Measurements from ENCODE around the gene MAP3K6. TPM values are rescaled to one million over a fixed set of nuclear protein-coding genes. Genes with fewer than 3 reads are reported as not detected.

The MAP3K6 gene
- total RNA-seq: 10 to 100 TPM in 1 of 2 experiments, 1 to 10 TPM in 1; 8.8 to 11.7 TPM
- 1 to 10 TPM; 4.5 to 8.1 TPM for polyA plus RNA-seq

GRCh38 chr1:27366411-27367159 is at the start of gene MAP3K6:
Gene MAP3K6, minus strand, starts transcription at chr1:27366961. Its CDS starts 364 bp downstream, at chr1:27366597.
- H3K27ac Mint-ChIP-seq: peak within 1 kb of the TSS; percentile 19 to 88 (median 77)
- Histone ChIP-seq H3K4me3 (ENCODE audit: low read length in 2 of 2) (peak within 1 kb of the TSS; percentile 36 to 54), H3K27me3 (ENCODE audit: insufficient read depth, low read length) (no peaks in the 10 kb centered on the region), H3K27ac (ENCODE audit: low read depth, low read length) (peak within 1 kb of the TSS; percentile 51), H3K36me3 (ENCODE audit: insufficient read depth, low read length) (no peaks in the 10 kb centered on the region), H3K9me3 (ENCODE audit: control insufficient read depth in 1 of 2, low read length in 2 of 2) (no peaks in the 10 kb centered on the region), H3K4me1 (ENCODE audit: insufficient read depth, low read length) (peaks cover 18% of the 10 kb centered on the region)
- ChIA-PET CTCF (ENCODE audit: partially characterized antibody) (interaction anchor here (0.9 to 8.4 kb wide), 12 partner anchors 11 to 190 kb away, joined by 3 to 54 read pairs (median 5); no protein-coding TSS in a partner anchor), POLR2A (ENCODE audit: partially characterized antibody) (interaction anchor here (0.8 to 3.0 kb wide), 10 partner anchors 9 to 296 kb away, joined by 3 to 25 read pairs (median 10); partner anchors contain the start of gene SYTL1)
- peaks cover 13 to 50% (median 25%) of the 10 kb centered on the region in 4 donors for H3K4me1 Mint-ChIP-seq
- peak within 1 kb of the TSS; percentile 86 to 94 (median 88) for H3K4me3 Mint-ChIP-seq
- H3K36me3 Mint-ChIP-seq: no peaks in the 10 kb centered on the region
- DNase-seq: peak in 4 of 5 donors; percentile 29 to 46 (median 38)
- H3K9me3 Mint-ChIP-seq: no peaks in the 10 kb centered on the region
- intact Hi-C loops (cut with micrococcal nuclease): no loop called here
- H3K27me3 Mint-ChIP-seq: no peaks in the 10 kb centered on the region

- H3K4me1 ChIP-seq (ENCODE audit: insufficient read depth, low read length): peaks cover 18% of the 10 kb centered on the region
- Mint-ChIP-seq H3K9me3 (no peaks in the 10 kb centered on the region), H3K27ac (peak overlapping the region in 3 of 7 donors; percentile 17 to 57 (median 36)), H3K36me3 (peaks cover 60 to 93% of the 10 kb centered on the region in 2 donors), H3K4me3 (no peak overlapping the region), H3K4me1 (peaks cover 12 to 33% (median 23%) of the 10 kb centered on the region in 4 donors), H3K27me3 (no peaks in the 10 kb centered on the region)
- no peaks in the 10 kb centered on the region for H3K9me3 ChIP-seq (ENCODE audit: control insufficient read depth in 1 of 2, low read length in 2 of 2)
- H3K27ac ChIP-seq (ENCODE audit: low read depth, low read length): no peak overlapping the region
- intact Hi-C loops (cut with micrococcal nuclease): no loop called here
- ChIA-PET POLR2A (ENCODE audit: partially characterized antibody) (no interaction called here), CTCF (ENCODE audit: partially characterized antibody) (interaction anchor here (1.1 to 3.0 kb wide), 6 partner anchors 14 to 256 kb away, joined by 3 to 21 read pairs (median 3); no protein-coding TSS in a partner anchor)
- H3K4me3 ChIP-seq (ENCODE audit: low read length in 2 of 2): no peak overlapping the region
- H3K27me3 ChIP-seq (ENCODE audit: insufficient read depth, low read length): no peaks in the 10 kb centered on the region
- peaks cover 84% of the 10 kb centered on the region for H3K36me3 ChIP-seq (ENCODE audit: insufficient read depth, low read length)
- DNase-seq: no peak
These were observed 47.3 kb upstream of the MAP3K6 start for GRCh38 chr1:27414091-27414490.

GRCh38 chr1:27413004-27413403 is 46.2 kb upstream of the MAP3K6 start:
- H3K4me3 Mint-ChIP-seq: no peak overlapping the region
- Histone ChIP-seq H3K4me1 (ENCODE audit: insufficient read depth, low read length) (peaks cover 8% of the 10 kb centered on the region), H3K9me3 (ENCODE audit: control insufficient read depth in 1 of 2, low read length in 2 of 2) (no peaks in the 10 kb centered on the region), H3K27me3 (ENCODE audit: insufficient read depth, low read length) (no peaks in the 10 kb centered on the region), H3K36me3 (ENCODE audit: insufficient read depth, low read length) (peaks cover 88% of the 10 kb centered on the region), H3K27ac (ENCODE audit: low read depth, low read length) (no peak overlapping the region), H3K4me3 (ENCODE audit: low read length in 2 of 2) (no peak overlapping the region)
- intact Hi-C loops (cut with micrococcal nuclease): no loop called here
- CTCF ChIA-PET (ENCODE audit: partially characterized antibody): interaction anchor here (1.3 to 2.0 kb wide), 4 partner anchors 11 to 257 kb away, joined by 3 to 6 read pairs (median 4); no protein-coding TSS in a partner anchor
- H3K4me1 Mint-ChIP-seq: peaks cover 3 to 22% (median 14%) of the 10 kb centered on the region in 4 donors
- POLR2A ChIA-PET (ENCODE audit: partially characterized antibody): no interaction called here
- DNase-seq: no peak
- no peaks in the 10 kb centered on the region for H3K27me3 Mint-ChIP-seq
- H3K36me3 Mint-ChIP-seq: peaks cover 59 to 92% of the 10 kb centered on the region in 2 donors
- H3K9me3 Mint-ChIP-seq: no peaks in the 10 kb centered on the region
- peak overlapping the region in 3 of 7 donors; percentile 22 to 85 (median 63) for H3K27ac Mint-ChIP-seq

GRCh38 chr1:27412502-27412901 is 45.7 kb upstream of the MAP3K6 start:
- Mint-ChIP-seq H3K27ac (peak overlapping the region in 2 of 7 donors; percentile 53 to 60), H3K27me3 (no peaks in the 10 kb centered on the region), H3K9me3 (no peaks in the 10 kb centered on the region), H3K36me3 (peaks cover 62 to 91% of the 10 kb centered on the region in 2 donors), H3K4me1 (peaks cover 3 to 19% (median 12%) of the 10 kb centered on the region in 4 donors), H3K4me3 (no peak overlapping the region)
- POLR2A ChIA-PET (ENCODE audit: partially characterized antibody): no interaction called here
- no peak for DNase-seq
- Histone ChIP-seq H3K4me3 (ENCODE audit: low read length in 2 of 2) (no peak overlapping the region), H3K9me3 (ENCODE audit: control insufficient read depth in 1 of 2, low read length in 2 of 2) (no peaks in the 10 kb centered on the region), H3K36me3 (ENCODE audit: insufficient read depth, low read length) (peaks cover 88% of the 10 kb centered on the region), H3K4me1 (ENCODE audit: insufficient read depth, low read length) (peaks cover 8% of the 10 kb centered on the region), H3K27me3 (ENCODE audit: insufficient read depth, low read length) (no peaks in the 10 kb centered on the region), H3K27ac (ENCODE audit: low read depth, low read length) (no peak overlapping the region)
- intact Hi-C loops (cut with micrococcal nuclease): no loop called here
- CTCF ChIA-PET (ENCODE audit: partially characterized antibody): interaction anchor here (1.6 to 2.0 kb wide), 3 partner anchors 11 to 194 kb away, joined by 3 to 6 read pairs (median 4); no protein-coding TSS in a partner anchor

GRCh38 chr1:27410709-27411108 is 43.9 kb upstream of the MAP3K6 start:
- no peaks in the 10 kb centered on the region for H3K27me3 Mint-ChIP-seq
- DNase-seq: no peak
- H3K9me3 Mint-ChIP-seq: no peaks in the 10 kb centered on the region
- peaks cover 46 to 87% of the 10 kb centered on the region in 2 donors for H3K36me3 Mint-ChIP-seq
- H3K4me3 Mint-ChIP-seq: no peak overlapping the region
- no peaks in the 10 kb centered on the region for H3K27me3 ChIP-seq (ENCODE audit: insufficient read depth, low read length)
- peaks cover 0 to 3% (median under 1%) of the 10 kb centered on the region in 4 donors for H3K4me1 Mint-ChIP-seq
- intact Hi-C loops (cut with micrococcal nuclease): no loop called here
- no peak overlapping the region for H3K4me3 ChIP-seq (ENCODE audit: low read length in 2 of 2)
- CTCF ChIA-PET (ENCODE audit: partially characterized antibody): interaction anchor here (0.6 to 1.7 kb wide), 8 partner anchors 8 to 261 kb away, joined by 3 to 6 read pairs (median 4); no protein-coding TSS in a partner anchor
- no peak overlapping the region for H3K27ac ChIP-seq (ENCODE audit: low read depth, low read length)
- POLR2A ChIA-PET (ENCODE audit: partially characterized antibody): no interaction called here
- no peaks in the 10 kb centered on the region for H3K4me1 ChIP-seq (ENCODE audit: insufficient read depth, low read length)
- H3K27ac Mint-ChIP-seq: peak overlapping the region in 3 of 7 donors; percentile 0 to 66 (median 2)
- peaks cover 76% of the 10 kb centered on the region for H3K36me3 ChIP-seq (ENCODE audit: insufficient read depth, low read length)
- H3K9me3 ChIP-seq (ENCODE audit: control insufficient read depth in 1 of 2, low read length in 2 of 2): no peaks in the 10 kb centered on the region

GRCh38 chr1:27409669-27410068 is 42.9 kb upstream of the MAP3K6 start:
- H3K9me3 ChIP-seq (ENCODE audit: control insufficient read depth in 1 of 2, low read length in 2 of 2): no peaks in the 10 kb centered on the region
- no peak overlapping the region for H3K4me3 Mint-ChIP-seq
- peaks cover 39 to 82% of the 10 kb centered on the region in 2 donors for H3K36me3 Mint-ChIP-seq
- no peaks in the 10 kb centered on the region for H3K27me3 ChIP-seq (ENCODE audit: insufficient read depth, low read length)
- POLR2A ChIA-PET (ENCODE audit: partially characterized antibody): no interaction called here
- intact Hi-C loops (cut with micrococcal nuclease): no loop called here
- peak overlapping the region in 1 of 7 donors; percentile 15 for H3K27ac Mint-ChIP-seq
- H3K4me1 Mint-ChIP-seq: peaks cover 0 to 2% (median 0%) of the 10 kb centered on the region in 4 donors
- no peaks in the 10 kb centered on the region for H3K4me1 ChIP-seq (ENCODE audit: insufficient read depth, low read length)
- CTCF ChIA-PET (ENCODE audit: partially characterized antibody): no interaction called here
- no peak overlapping the region for H3K27ac ChIP-seq (ENCODE audit: low read depth, low read length)
- no peaks in the 10 kb centered on the region for H3K27me3 Mint-ChIP-seq
- H3K36me3 ChIP-seq (ENCODE audit: insufficient read depth, low read length): peaks cover 66% of the 10 kb centered on the region
- no peak for DNase-seq
- no peak overlapping the region for H3K4me3 ChIP-seq (ENCODE audit: low read length in 2 of 2)
- no peaks in the 10 kb centered on the region for H3K9me3 Mint-ChIP-seq

- Mint-ChIP-seq H3K27me3 (no peaks in the 10 kb centered on the region), H3K4me3 (no peak overlapping the region), H3K36me3 (peaks cover 28 to 70% of the 10 kb centered on the region in 2 donors), H3K9me3 (no peaks in the 10 kb centered on the region), H3K27ac (peak overlapping the region in 2 of 7 donors; percentile 53 to 62), H3K4me1 (peaks cover 0 to 8% (median 3%) of the 10 kb centered on the region in 4 donors)
- Histone ChIP-seq H3K36me3 (ENCODE audit: insufficient read depth, low read length) (peaks cover 51% of the 10 kb centered on the region), H3K4me3 (ENCODE audit: low read length in 2 of 2) (no peak overlapping the region), H3K9me3 (ENCODE audit: control insufficient read depth in 1 of 2, low read length in 2 of 2) (no peaks in the 10 kb centered on the region), H3K27me3 (ENCODE audit: insufficient read depth, low read length) (no peaks in the 10 kb centered on the region), H3K27ac (ENCODE audit: low read depth, low read length) (no peak overlapping the region), H3K4me1 (ENCODE audit: insufficient read depth, low read length) (no peaks in the 10 kb centered on the region)
- no peak for DNase-seq
- ChIA-PET POLR2A (ENCODE audit: partially characterized antibody) (no interaction called here), CTCF (ENCODE audit: partially characterized antibody) (no interaction called here)
- intact Hi-C loops (cut with micrococcal nuclease): no loop called here
These were observed 41.4 kb upstream of the MAP3K6 start for GRCh38 chr1:27408151-27408550.
